ENCODE data around the gene VAPA.

Gene VAPA

DNA sequence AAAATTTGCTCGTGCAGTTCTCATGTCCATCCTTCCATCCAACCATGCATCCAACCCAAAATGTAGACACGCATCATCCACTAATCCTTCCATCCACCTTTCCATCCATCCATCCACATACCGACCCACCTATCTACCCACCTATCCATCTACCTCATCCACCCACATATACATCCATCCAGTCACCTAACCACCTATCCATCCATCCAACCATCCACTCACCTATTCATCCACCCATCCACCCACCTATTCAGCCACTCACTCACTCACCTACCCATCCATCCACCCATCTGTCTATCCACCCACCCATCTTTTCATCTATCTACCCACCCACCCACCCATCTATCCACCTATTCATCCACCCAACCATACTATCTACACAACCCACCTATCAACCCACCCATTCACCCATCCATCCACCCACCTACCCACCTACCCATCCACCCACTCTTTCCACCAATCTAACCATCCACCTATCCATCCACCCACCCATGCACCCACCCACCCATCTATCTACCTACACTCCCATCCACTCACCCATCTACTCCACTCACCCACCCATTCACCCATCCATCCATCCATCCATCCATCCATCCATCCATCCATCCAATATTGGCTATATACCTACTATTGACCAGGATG, 94.3 kb downstream of the VAPA start:
- no peak for DNase-seq
